ENCODE results near the gene ZNF674. TPM values are rescaled to one million over a fixed set of nuclear protein-coding genes. Genes with fewer than 3 reads are reported as not detected.

ZNF674 gene
- total and polyA plus RNA-seq, 10 of the 15 experiments (the other 5 are each of a cell fraction or from before 2014, with no cell fraction given) = 1.0 to 3.7 (median 1.8) TPM

- TF ChIP-seq BCL3 (IDR thresholded peaks at IDR 0.05; ENCODE audit: borderline replicate concordance, insufficient read depth, low read depth, low read length, poor library complexity, severe bottlenecking) (no peak), SMARCA5 (IDR thresholded peaks at IDR 0.05) (no peak), MTA3 (IDR thresholded peaks at IDR 0.05; ENCODE audit: borderline replicate concordance, low read length) (no peak), TCF7 (IDR thresholded peaks at IDR 0.05; ENCODE audit: borderline replicate concordance) (no peak), ZNF217 (IDR thresholded peaks at IDR 0.05) (no peak), HDAC6 (IDR thresholded peaks at IDR 0.05; ENCODE audit: unreplicated experiment) (no peak), PAX8 (IDR thresholded peaks at IDR 0.05) (no peak), POU2F2 (IDR thresholded peaks at IDR 0.05; ENCODE audit: borderline replicate concordance, low read depth, low read length) (no peak)
- TF ChIP-seq, protein P1, sequence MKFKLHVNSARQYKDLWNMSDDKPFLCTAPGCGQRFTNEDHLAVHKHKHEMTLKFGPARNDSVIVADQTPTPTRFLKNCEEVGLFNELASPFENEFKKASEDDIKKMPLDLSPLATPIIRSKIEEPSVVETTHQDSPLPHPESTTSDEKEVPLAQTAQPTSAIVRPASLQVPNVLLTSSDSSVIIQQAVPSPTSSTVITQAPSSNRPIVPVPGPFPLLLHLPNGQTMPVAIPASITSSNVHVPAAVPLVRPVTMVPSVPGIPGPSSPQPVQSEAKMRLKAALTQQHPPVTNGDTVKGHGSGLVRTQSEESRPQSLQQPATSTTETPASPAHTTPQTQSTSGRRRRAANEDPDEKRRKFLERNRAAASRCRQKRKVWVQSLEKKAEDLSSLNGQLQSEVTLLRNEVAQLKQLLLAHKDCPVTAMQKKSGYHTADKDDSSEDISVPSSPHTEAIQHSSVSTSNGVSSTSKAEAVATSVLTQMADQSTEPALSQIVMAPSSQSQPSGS (IDR thresholded peaks at IDR 0.05; ENCODE audit: low read length) = no peak
Measured at GRCh38 chrX:46488712-46489111, 56.5 kb downstream of the ZNF674 start (continued).

GRCh38 chrX:46485897-46486296 is 59.3 kb downstream of the ZNF674 start:
- in situ Hi-C loops (cut with MboI) = no loop called here
- no peak for ATAC-seq
- ChIA-PET RAD21 (ENCODE audit: unreplicated experiment) (no interaction called here), SMC1A (ENCODE audit: uncharacterized antibody, unreplicated experiment) (no interaction called here), CTCF (interaction anchor here (0.6 kb wide), 1 partner anchor 42 kb away, joined by 3 read pairs; no protein-coding TSS in a partner anchor), POLR2A (no interaction called here)
- intact Hi-C loops (cut with micrococcal nuclease; ENCODE audit: unreplicated experiment) = no loop called here
- Histone ChIP-seq H3K27ac (ENCODE audit: control insufficient read depth, insufficient read depth) (no peak overlapping the region), H3K4me1 (ENCODE audit: control insufficient read depth, insufficient read depth, low read length) (no peaks in the 10 kb centered on the region), H4K20me1 (ENCODE audit: control insufficient read depth, insufficient read depth) (no peaks in the 10 kb centered on the region), H3K4me2 (ENCODE audit: control insufficient read depth, insufficient read depth) (no peak overlapping the region), H3K9ac (ENCODE audit: control insufficient read depth, insufficient read depth, low read length) (no peak overlapping the region), H3K4me3 (no peak overlapping the region), H3K27me3 (replicated peaks in 1 of 2; ENCODE audit: control insufficient read depth in 2 of 2, insufficient read depth in 2 of 2, low read length in 1 of 2) (no peaks in the 10 kb centered on the region), H3K79me2 (ENCODE audit: control insufficient read depth, insufficient read depth, low read length) (no peaks in the 10 kb centered on the region), H3K9me3 (replicated peaks; ENCODE audit: control insufficient read depth, insufficient read depth, low read length) (no peaks in the 10 kb centered on the region; the same call in 2 of the 3 replicates), H2AFZ (ENCODE audit: control insufficient read depth, low read depth, low read length) (no peak overlapping the region), H3K36me3 (ENCODE audit: control insufficient read depth in 2 of 2, insufficient read depth in 2 of 2, low read length in 1 of 2) (no peaks in the 10 kb centered on the region)
- no TSS peak for BruUV-seq (replicated peaks)
- no peak for DNase-seq (ENCODE audit: low read depth, low spot score)
- FAIRE-seq = no peak
- 42% methylated on average over 8 of the region's 8 CpGs for WGBS (ENCODE audit: insufficient coverage, insufficient replicate concordance, low lambda C conversion rate, missing lambda C conversion rate)
- TF ChIP-seq BACH1 (IDR thresholded peaks at IDR 0.05; ENCODE audit: borderline replicate concordance) (no peak), POLR2AphosphoS2 (IDR thresholded peaks at IDR 0.05; ENCODE audit: low read depth, low read length) (no peak), ZNF384 (IDR thresholded peaks at IDR 0.05; ENCODE audit: borderline replicate concordance, low read depth, low read length) (no peak), BCL3 (IDR thresholded peaks at IDR 0.05; ENCODE audit: borderline replicate concordance, insufficient read depth, low read depth, low read length, poor library complexity, severe bottlenecking) (no peak), STAT3 (IDR thresholded peaks at IDR 0.05; ENCODE audit: low read depth, low read length) (no peak), ZNF274 (IDR thresholded peaks at IDR 0.05; ENCODE audit: insufficient read depth, insufficient read length) (no peak), RELB (IDR thresholded peaks at IDR 0.05; ENCODE audit: low read depth) (no peak), HDAC6 (IDR thresholded peaks at IDR 0.05; ENCODE audit: unreplicated experiment) (no peak), SIX5 (IDR thresholded peaks at IDR 0.05; ENCODE audit: low read depth, low read length, severe bottlenecking) (no peak), SUPT20H (IDR thresholded peaks at IDR 0.05; ENCODE audit: borderline replicate concordance, control insufficient read depth, low read depth, low read length) (no peak), MAX (IDR thresholded peaks at IDR 0.05; ENCODE audit: low read depth, low read length) (no peak)

All from GM12878 (cell line).